HK-2 (cell line): ENCODE data around the gene NTN1.
A peak's percentile ranks its signal among the peaks of the same experiment; 100 is the strongest.

Source experiments
- DNase-seq: peaks from one replicate; pipeline ENCODE4 v3.0.0-alpha.2; 2018; ENCODE audit not compliant: unreplicated experiment

The NTN1 gene

GRCh38 chr17:9037736-9038135 is 16.4 kb downstream of the NTN1 start:
- no peak for DNase-seq

- DNase-seq: no peak
Measured at GRCh38 chr17:9038380-9038779, 17.1 kb downstream of the NTN1 start.

- DNase-seq: no peak
Measured at GRCh38 chr17:9044772-9045463, 23.6 kb downstream of the NTN1 start.

- peak; percentile 34 for DNase-seq
Measured at GRCh38 chr17:9050801-9051401, 29.6 kb downstream of the NTN1 start.

GRCh38 chr17:9051561-9051960 is 30.3 kb downstream of the NTN1 start:
- DNase-seq: no peak

GRCh38 chr17:9052921-9053320 is 31.6 kb downstream of the NTN1 start:
- DNase-seq: no peak

- DNase-seq: no peak
Measured at GRCh38 chr17:9053406-9053805, 32.1 kb downstream of the NTN1 start.

- DNase-seq: no peak
Measured at GRCh38 chr17:9054126-9054975, 33.0 kb downstream of the NTN1 start.

GRCh38 chr17:9055281-9055680 is 34.0 kb downstream of the NTN1 start:
- DNase-seq: no peak

GRCh38 chr17:9056566-9056965 is 35.3 kb downstream of the NTN1 start:
- DNase-seq: no peak

GRCh38 chr17:9057310-9057709 is 36.0 kb downstream of the NTN1 start:
- no peak for DNase-seq

GRCh38 chr17:9062399-9062902 is 41.1 kb downstream of the NTN1 start:
- no peak for DNase-seq

GRCh38 chr17:9064311-9064834 is 43.1 kb downstream of the NTN1 start:
- DNase-seq: no peak

- DNase-seq: no peak
Measured at GRCh38 chr17:9071016-9071415, 49.7 kb downstream of the NTN1 start.

- no peak for DNase-seq
Measured at GRCh38 chr17:9071811-9072498, 50.6 kb downstream of the NTN1 start.

- DNase-seq: no peak
Measured at GRCh38 chr17:9072696-9073339, 51.5 kb downstream of the NTN1 start.

GRCh38 chr17:9074131-9074530 is 52.8 kb downstream of the NTN1 start:
- DNase-seq: no peak

- no peak for DNase-seq
Measured at GRCh38 chr17:9079461-9080103, 58.3 kb downstream of the NTN1 start.

- DNase-seq: no peak
Measured at GRCh38 chr17:9080296-9080914, 59.1 kb downstream of the NTN1 start.

- DNase-seq: no peak
Measured at GRCh38 chr17:9080983-9081382, 59.7 kb downstream of the NTN1 start.
